Activated CD8-positive, alpha-beta T cell treated with anti-CD3 and anti-CD28 coated beads for 36 hours (primary cell): ENCODE measurements around the gene ZNF490. TPM values are rescaled to one million over a fixed set of nuclear protein-coding genes. Genes with fewer than 3 reads are reported as not detected.

Experiments
- ATAC-seq: fragments of 200-7000 bp; cut with Tn5 transposase; one replicate; pipeline ENCODE4 v1.10.0; 2021; ENCODE audit warnings: mild to moderate bottlenecking, moderate library complexity
- CTCF ChIA-PET: fragments of 350-600 bp; sonication (Branson Sonifier 250); formaldehyde crosslinking; loops from one replicate; lab custom pipeline; 2021; ENCODE audit warnings: antibody characterized with exemption; lab: Charles Lee
- POLR2A ChIA-PET: fragments of 350-600 bp; sonication (Branson Sonifier 250); formaldehyde crosslinking; loops from one replicate; lab custom pipeline; 2021; ENCODE audit warnings: antibody characterized with exemption; lab: Charles Lee
- DNase-seq: peaks from one replicate; pipeline ENCODE4 v3.0.0-alpha.2; 2020
- H3K27ac Mint-ChIP-seq: one replicate; pipeline ENCODE4 v1.8.0; 2021; ENCODE audit warnings: mild to moderate bottlenecking, mixed read lengths
- H3K27me3 Mint-ChIP-seq: one replicate; pipeline ENCODE4 v1.8.0; 2021; ENCODE audit warnings: mixed read lengths
- H3K36me3 Mint-ChIP-seq: one replicate; pipeline ENCODE4 v1.8.0; 2021; ENCODE audit warnings: low read depth, mixed read lengths
- H3K4me1 Mint-ChIP-seq: one replicate; pipeline ENCODE4 v1.8.0; 2021; ENCODE audit warnings: low read depth, mixed read lengths
- H3K4me3 Mint-ChIP-seq: one replicate; pipeline ENCODE4 v1.8.0; 2021; ENCODE audit warnings: mild to moderate bottlenecking, moderate library complexity, mixed read lengths
- H3K9me3 Mint-ChIP-seq: one replicate; pipeline ENCODE4 v1.8.0; 2021; ENCODE audit warnings: mixed read lengths
- intact Hi-C: fragments of 100-400 bp; cut with micrococcal nuclease; formaldehyde crosslinking; loops from one replicate; pipeline ENCODE4 v1.10.0; 2022
- total RNA-seq, 2 experiments: library from RNA; stranded (reverse); gene quantifications; one replicate each; pipeline ENCODE4 v1.2.3, GENCODE V29; 2021
- TF ChIP-seq, protein P1 (sequence below): fragments of 200-600 bp; IDR thresholded peaks from one replicate; pipeline ENCODE4 v1.8.0; 2022; ENCODE audit warnings: antibody characterized with exemption, mild to moderate bottlenecking

The ZNF490 gene
- 1 to 10 TPM; 6.8 to 9.3 TPM for total RNA-seq

DNA sequence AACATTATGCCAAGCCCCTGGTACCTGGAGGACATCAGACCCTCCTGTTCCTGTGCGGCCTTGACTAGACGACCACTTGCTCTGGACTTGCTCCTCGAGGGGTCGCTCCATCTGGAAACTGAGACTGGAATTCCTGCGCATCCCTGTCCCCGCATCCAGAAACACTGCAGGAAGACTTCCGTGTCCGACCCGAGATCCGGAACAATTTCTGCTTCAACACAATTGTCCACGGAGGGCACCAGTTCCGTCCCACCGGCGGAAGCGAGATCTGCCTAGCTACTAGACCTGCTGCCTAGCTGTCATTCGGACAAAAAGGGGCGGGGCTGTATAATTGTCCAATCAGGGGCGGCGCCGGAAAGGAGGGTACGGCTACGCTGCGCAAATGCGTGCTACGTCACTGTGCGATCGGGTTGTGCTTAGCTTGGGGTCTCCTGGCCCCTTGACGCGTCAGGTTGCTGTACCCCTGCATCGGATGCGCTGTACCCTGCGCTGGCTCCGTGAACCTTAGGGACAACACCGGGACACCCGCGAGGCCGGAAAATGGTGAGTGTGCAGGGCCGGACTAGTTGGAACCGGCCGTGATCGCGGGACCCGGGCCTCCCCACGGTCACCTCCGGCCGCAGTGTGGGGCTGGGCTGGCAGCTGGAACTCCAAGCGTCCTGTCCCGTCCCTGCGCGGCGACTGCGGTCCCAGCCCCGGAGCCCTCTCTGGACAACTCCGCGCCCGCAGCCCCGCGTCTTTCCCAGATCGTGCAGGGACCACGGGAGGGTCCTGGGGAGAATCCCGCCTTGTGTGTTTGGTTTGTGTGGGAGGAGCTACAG, at the start of gene ZNF490, which contains the start of gene ZNF791:
Gene ZNF490 (minus strand): TSS at position 274 of the 821 bp plus-strand sequence. CDS start 133 bp downstream, at position 141.
Gene ZNF791 (plus strand): TSS at position 381 of the 821 bp plus-strand sequence. CDS start 160 bp downstream, at position 541.
- H3K9me3 Mint-ChIP-seq: no peaks in the 10 kb centered on the region
- CTCF ChIA-PET: interaction anchor here (0.8 to 1.9 kb wide), 5 partner anchors 17 to 66 kb away, joined by 3 to 5 read pairs (median 5); no protein-coding TSS in a partner anchor
- TF ChIP-seq, protein P1, sequence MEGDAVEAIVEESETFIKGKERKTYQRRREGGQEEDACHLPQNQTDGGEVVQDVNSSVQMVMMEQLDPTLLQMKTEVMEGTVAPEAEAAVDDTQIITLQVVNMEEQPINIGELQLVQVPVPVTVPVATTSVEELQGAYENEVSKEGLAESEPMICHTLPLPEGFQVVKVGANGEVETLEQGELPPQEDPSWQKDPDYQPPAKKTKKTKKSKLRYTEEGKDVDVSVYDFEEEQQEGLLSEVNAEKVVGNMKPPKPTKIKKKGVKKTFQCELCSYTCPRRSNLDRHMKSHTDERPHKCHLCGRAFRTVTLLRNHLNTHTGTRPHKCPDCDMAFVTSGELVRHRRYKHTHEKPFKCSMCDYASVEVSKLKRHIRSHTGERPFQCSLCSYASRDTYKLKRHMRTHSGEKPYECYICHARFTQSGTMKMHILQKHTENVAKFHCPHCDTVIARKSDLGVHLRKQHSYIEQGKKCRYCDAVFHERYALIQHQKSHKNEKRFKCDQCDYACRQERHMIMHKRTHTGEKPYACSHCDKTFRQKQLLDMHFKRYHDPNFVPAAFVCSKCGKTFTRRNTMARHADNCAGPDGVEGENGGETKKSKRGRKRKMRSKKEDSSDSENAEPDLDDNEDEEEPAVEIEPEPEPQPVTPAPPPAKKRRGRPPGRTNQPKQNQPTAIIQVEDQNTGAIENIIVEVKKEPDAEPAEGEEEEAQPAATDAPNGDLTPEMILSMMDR: no peak
- peaks cover 18% of the 10 kb centered on the region for H3K36me3 Mint-ChIP-seq
- POLR2A ChIA-PET: interaction anchor here (0.6 to 1.4 kb wide), 6 partner anchors 8 to 71 kb away, joined by 3 to 4 read pairs (median 3); partner anchors contain the start of genes DHPS, MAN2B1 and WDR83
- peak within 1 kb of the TSS; percentile 99 for H3K27ac Mint-ChIP-seq
- DNase-seq: peak; percentile 99
- H3K4me1 Mint-ChIP-seq: peaks cover 29% of the 10 kb centered on the region
- peak within 1 kb of the TSS; percentile 94 for H3K4me3 Mint-ChIP-seq
- H3K27me3 Mint-ChIP-seq: no peaks in the 10 kb centered on the region
- peak; percentile 94 for ATAC-seq
- intact Hi-C loops: loop anchor here (10.0 kb wide), 1 partner anchor 54 kb away; the partner anchor contains the start of genes MAN2B1 and WDR83

DNA sequence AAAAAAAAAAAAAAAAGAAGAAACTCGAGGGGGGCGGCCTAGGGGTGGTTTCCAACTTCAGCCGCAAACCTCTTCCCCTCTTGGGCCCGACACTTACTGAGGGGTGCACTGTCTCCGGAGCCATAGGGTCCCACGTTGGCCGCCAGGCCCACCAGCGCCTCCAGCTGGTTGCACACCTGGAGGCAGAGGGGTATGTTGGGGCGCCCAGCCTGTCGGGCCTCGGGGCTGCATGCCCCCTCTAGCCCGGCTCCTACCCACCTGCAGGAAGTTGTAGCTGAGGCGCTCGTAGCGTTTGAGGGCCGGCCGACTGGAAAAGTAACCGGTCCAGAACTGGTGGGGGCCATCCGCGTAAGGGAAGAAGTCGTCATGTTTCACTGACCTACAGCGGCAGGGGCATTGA, 47.4 kb upstream of the ZNF490 start:
- CTCF ChIA-PET: interaction anchor here (1.3 kb wide), 1 partner anchor 14 kb away, joined by 3 read pairs; no protein-coding TSS in a partner anchor
- no peak for ATAC-seq
- POLR2A ChIA-PET: interaction anchor here (1.1 kb wide), 1 partner anchor 11 kb away, joined by 4 read pairs; no protein-coding TSS in a partner anchor
- intact Hi-C loops: no loop called here
- no peak overlapping the region for H3K4me3 Mint-ChIP-seq
- no peaks in the 10 kb centered on the region for H3K9me3 Mint-ChIP-seq
- no peak overlapping the region for H3K27ac Mint-ChIP-seq
- DNase-seq: no peak
- H3K4me1 Mint-ChIP-seq: no peaks in the 10 kb centered on the region
- H3K36me3 Mint-ChIP-seq: peaks cover 57% of the 10 kb centered on the region
- H3K27me3 Mint-ChIP-seq: no peaks in the 10 kb centered on the region
- TF ChIP-seq, protein P1: no peak

DNA sequence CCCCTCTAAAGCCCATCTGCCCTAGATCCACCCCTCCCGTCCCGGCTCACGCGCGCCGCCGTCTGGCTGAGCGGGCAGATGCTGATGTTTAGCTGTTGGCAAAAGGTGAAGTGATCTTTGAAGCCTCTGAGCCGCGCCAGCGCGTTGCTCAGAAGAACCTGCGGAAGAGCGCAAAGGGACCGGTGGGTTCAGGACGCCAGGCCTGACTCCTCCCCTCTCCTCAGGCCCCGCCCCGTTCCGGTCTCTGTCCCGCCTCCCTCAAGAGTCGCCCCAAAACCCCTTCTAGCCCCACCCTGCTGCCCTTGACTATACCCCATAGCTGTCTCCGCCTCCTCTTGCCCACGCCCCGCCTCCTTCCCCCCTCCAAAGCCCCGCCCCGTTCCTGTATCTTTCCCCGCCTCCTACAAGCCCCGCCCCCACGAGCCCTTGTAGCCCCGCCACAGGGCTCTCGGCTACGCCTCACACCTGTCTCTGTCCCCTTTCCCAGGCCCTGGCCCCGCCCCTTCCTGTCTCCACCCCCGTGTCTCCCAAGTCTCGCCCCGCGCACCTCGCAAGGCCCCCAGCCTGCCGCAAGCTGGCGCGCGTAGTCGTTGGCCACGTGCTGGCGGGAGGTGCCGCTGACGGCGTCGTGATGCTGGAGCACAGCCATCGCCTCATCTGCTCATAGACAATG, 46.4 kb upstream of the ZNF490 start:
- Mint-ChIP-seq H3K27me3 (no peaks in the 10 kb centered on the region), H3K27ac (no peak overlapping the region), H3K4me3 (no peak overlapping the region), H3K9me3 (no peaks in the 10 kb centered on the region), H3K36me3 (peaks cover 59% of the 10 kb centered on the region), H3K4me1 (no peaks in the 10 kb centered on the region)
- peak; percentile 86 for ATAC-seq
- peak; percentile 69 for DNase-seq
- ChIA-PET POLR2A (interaction anchor here (1.1 kb wide), 1 partner anchor 17 kb away, joined by 4 read pairs; no protein-coding TSS in a partner anchor), CTCF (no interaction called here)
- intact Hi-C loops: no loop called here
- TF ChIP-seq, protein P1: no peak

DNA sequence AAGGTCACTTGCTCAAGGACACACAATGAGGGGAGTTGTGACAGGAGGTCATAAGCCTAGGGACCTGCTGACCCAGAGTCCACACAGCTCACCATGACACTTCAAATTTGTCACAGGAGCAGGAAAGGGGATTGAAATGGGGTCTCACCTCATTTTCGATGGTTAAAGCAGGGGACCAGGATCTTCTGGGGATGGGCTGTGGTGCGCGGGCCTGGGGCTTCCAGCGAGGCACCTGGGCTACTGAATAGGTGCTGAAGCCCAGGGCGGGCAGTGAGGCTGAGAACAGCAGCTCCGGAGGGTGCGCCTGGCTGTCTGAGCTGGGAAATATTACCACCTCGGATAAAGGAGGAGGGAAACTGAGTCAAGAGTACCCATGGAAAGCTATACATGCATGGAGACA, 44.9 kb upstream of the ZNF490 start:
- Mint-ChIP-seq H3K27me3 (no peaks in the 10 kb centered on the region), H3K36me3 (peaks cover 59% of the 10 kb centered on the region), H3K4me1 (no peaks in the 10 kb centered on the region), H3K27ac (no peak overlapping the region), H3K9me3 (no peaks in the 10 kb centered on the region), H3K4me3 (no peak overlapping the region)
- DNase-seq (no peak), ATAC-seq (no peak)
- intact Hi-C loops: no loop called here
- TF ChIP-seq, protein P1: no peak
- ChIA-PET POLR2A (interaction anchor here (1.4 kb wide), 1 partner anchor 17 kb away, joined by 8 read pairs; no protein-coding TSS in a partner anchor), CTCF (interaction anchor here (1.7 kb wide), 1 partner anchor 16 kb away, joined by 5 read pairs; no protein-coding TSS in a partner anchor)
